PFSK-1 (cell line): ENCODE measurements around the gene PDZD2.

Source experiments
- FOXP2 ChIP-seq: optimal IDR thresholded peaks from 2 replicates; pipeline ENCODE3; 2011; ENCODE audit warnings: borderline replicate concordance, control low read depth, inconsistent platforms; ENCODE audit not compliant: insufficient read depth; ENCODE audit errors: extremely low read length, extremely low read depth
- POLR2AphosphoS5 ChIP-seq: IDR thresholded peaks from 2 replicates; pipeline ENCODE4 v1.6.1; 2012; ENCODE audit warnings: low read depth, mild to moderate bottlenecking, control low read depth, low read length, moderate library complexity
- REST ChIP-seq, 2 experiments: IDR thresholded peaks; 2 replicates each; pipeline versions ENCODE4 v1.6.1 to v1.8.0; 2011 to 2012; ENCODE audit warnings: low read depth in 2 of 2, low read length in 2 of 2, control low read depth in 1 of 2, inconsistent platforms in 1 of 2, mild to moderate bottlenecking in 1 of 2, moderate library complexity in 1 of 2; ENCODE audit not compliant: insufficient read depth in 1 of 2
- SIN3A ChIP-seq: IDR thresholded peaks from 2 replicates; pipeline ENCODE4 v1.6.1; 2012; ENCODE audit warnings: mild to moderate bottlenecking, low read length, moderate library complexity, borderline replicate concordance; ENCODE audit not compliant: insufficient read depth
- TAF1 ChIP-seq: IDR thresholded peaks from 2 replicates; pipeline ENCODE4 v1.6.1; 2012; ENCODE audit warnings: low read length, control low read depth, borderline replicate concordance; ENCODE audit not compliant: insufficient read depth

Gene PDZD2

GRCh38 chr5:31711935-31712592 lies 73.1 kb downstream of the PDZD2 start:
- no peak for TF ChIP-seq POLR2AphosphoS5
- no peak for TF ChIP-seq TAF1
- TF ChIP-seq SIN3A = no peak
- no peak for TF ChIP-seq REST (IDR thresholded peaks at IDR 0.05; ENCODE audit: insufficient read depth in 1 of 2, low read depth in 2 of 2, low read length in 2 of 2)
- no peak for TF ChIP-seq FOXP2

GRCh38 chr5:31717561-31717960 lies 78.6 kb downstream of the PDZD2 start:
- TF ChIP-seq POLR2AphosphoS5 (no peak), TAF1 (no peak), SIN3A (no peak), FOXP2 (no peak), REST (IDR thresholded peaks at IDR 0.05; ENCODE audit: insufficient read depth in 1 of 2, low read depth in 2 of 2, low read length in 2 of 2) (no peak)

- TF ChIP-seq FOXP2 = no peak
- no peak for TF ChIP-seq REST (IDR thresholded peaks at IDR 0.05; ENCODE audit: insufficient read depth in 1 of 2, low read depth in 2 of 2, low read length in 2 of 2)
These were observed 81.1 kb downstream of the PDZD2 start for GRCh38 chr5:31720004-31720403.

- TF ChIP-seq FOXP2 (no peak), REST (IDR thresholded peaks at IDR 0.05; ENCODE audit: insufficient read depth in 1 of 2, low read depth in 2 of 2, low read length in 2 of 2) (no peak), SIN3A (no peak), POLR2AphosphoS5 (no peak), TAF1 (no peak)
These were observed 81.9 kb downstream of the PDZD2 start for GRCh38 chr5:31720811-31721345.
